ENCODE data around the gene ST8SIA1. TPM values are rescaled to one million over a fixed set of nuclear protein-coding genes. Genes with fewer than 3 reads are reported as not detected.

Gene ST8SIA1
- total RNA-seq, 1 experiment from 2014 or later: not detected

GRCh38 chr12:22335794-22336166, 1.3 kb upstream of the ST8SIA1 start:
- H3K79me1 ChIP-seq (ENCODE audit: insufficient read depth, low read depth, low read length, poor library complexity, severe bottlenecking): no peaks in the 10 kb centered on the region
- H3K18ac ChIP-seq (ENCODE audit: insufficient read length, low read depth, low read length): no peak overlapping the region
- H3K79me2 ChIP-seq (ENCODE audit: insufficient read depth, low read length): no peaks in the 10 kb centered on the region
- H3K56ac ChIP-seq (ENCODE audit: insufficient read length, low read depth, low read length): no peak overlapping the region
- H4K5ac ChIP-seq (ENCODE audit: insufficient read length, low read depth, low read length): no peak overlapping the region
- no peaks in the 10 kb centered on the region for H3K4me1 ChIP-seq (ENCODE audit: insufficient read depth, low read length)
- H3T11ph ChIP-seq (ENCODE audit: low read length): no peak overlapping the region
- Mint-ChIP-seq H3K4me3 (peak overlapping the region; percentile 78 to 86), H3K36me3 (ENCODE audit: insufficient read depth in 1 of 3, low read depth in 3 of 3) (no peaks in the 10 kb centered on the region), H3K27ac (peak overlapping the region in 1 of 3 experiments; percentile 6; a peak in 1 of 7 replicates), H3K27me3 (ENCODE audit: low read depth) (peaks cover 51% of the 10 kb centered on the region), H3K4me1 (peaks cover 10 to 12% of the 10 kb centered on the region in 2 experiments), H3K9me3 (no peaks in the 10 kb centered on the region)
- no peak overlapping the region for H3K27ac ChIP-seq (ENCODE audit: insufficient read length, low read depth, low read length)
- no peak overlapping the region for H2AK5ac ChIP-seq (ENCODE audit: insufficient read length, low read length)
- peak; percentile 63 for TF ChIP-seq CTCF (conservative IDR thresholded peaks at IDR 0.05)
- peak overlapping the region; percentile 99 for H2AFZ ChIP-seq (ENCODE audit: low read length)
- peak; percentile 79 for DNase-seq
- peak overlapping the region; percentile 79 for H3K4me2 ChIP-seq (ENCODE audit: insufficient read depth, insufficient read length, low read length)
- H3K23me2 ChIP-seq (ENCODE audit: insufficient read length, low read depth, low read length, poor library complexity, severe bottlenecking): peaks cover 17% of the 10 kb centered on the region
- no peaks in the 10 kb centered on the region for H3K9me3 ChIP-seq (ENCODE audit: control insufficient read depth, low read depth, low read length)
- H3K23ac ChIP-seq (ENCODE audit: insufficient read length, low read depth, low read length): no peak overlapping the region
- no peak overlapping the region for H2BK20ac ChIP-seq (ENCODE audit: low read depth, low read length, poor library complexity, severe bottlenecking)
- no peak overlapping the region for H3K4ac ChIP-seq (ENCODE audit: low read depth, low read length)
- H4K8ac ChIP-seq (replicated peaks; ENCODE audit: insufficient read length, low read depth, low read length): no peak overlapping the region
- no CpG with 5 or more reads among the region's 6 CpGs for WGBS (ENCODE audit: extremely low coverage, insufficient read length, low lambda C conversion rate)
- no peak overlapping the region for H2BK12ac ChIP-seq (ENCODE audit: insufficient read length, low read depth, low read length)
- peaks cover 9% of the 10 kb centered on the region; the same call in 1 of the 2 replicates for H3K27me3 ChIP-seq (ENCODE audit: insufficient read depth, low read length)
- H3K9ac ChIP-seq (ENCODE audit: extremely low read depth, insufficient read length, low read length): no peak overlapping the region
- no peak overlapping the region for H2BK120ac ChIP-seq (ENCODE audit: low read depth, low read length, poor library complexity, severe bottlenecking)
- no peak overlapping the region for H3K14ac ChIP-seq (ENCODE audit: insufficient read depth, low read length)
- H4K91ac ChIP-seq (ENCODE audit: insufficient read length, low read depth, low read length): no peak overlapping the region
- H2BK15ac ChIP-seq (ENCODE audit: low read depth, low read length): no peak overlapping the region
- H4K20me1 ChIP-seq (ENCODE audit: control insufficient read depth, insufficient read depth, insufficient read length): no peaks in the 10 kb centered on the region
- H2BK5ac ChIP-seq (ENCODE audit: insufficient read length, low read length): no peak overlapping the region
